Activated CD8-positive, alpha-beta memory T cell treated with anti-CD3 and anti-CD28 coated beads, Interleukin-2, amount 50 U/mL, for 1 hour (primary cell): ENCODE results near the gene AURKAIP1.
A peak's percentile ranks its signal among the peaks of the same experiment; 100 is the strongest.
"Not testable (repeated sequence)": the region's sequence is repeated elsewhere in the genome, so short reads cannot be mapped to it uniquely, and the experiment has no call there.

Experiments used
- DNase-seq: peaks from one replicate; pipeline ENCODE4 v3.0.0-alpha.2; 2020; ENCODE audit errors: extremely low read depth

The AURKAIP1 gene

GRCh38 chr1:1374929-1375662, at the start of gene AURKAIP1:
TSS of gene AURKAIP1 (minus strand) at chr1:1375207. CDS start at chr1:1374756, 451 bp downstream.
- DNase-seq: peak; percentile 92

GRCh38 chr1:1424707-1425106, 49.7 kb upstream of the AURKAIP1 start:
- no peak for DNase-seq

- no peak for DNase-seq
These were observed 48.2 kb upstream of the AURKAIP1 start for GRCh38 chr1:1423245-1423597.

- DNase-seq: no peak
These were observed 47.6 kb upstream of the AURKAIP1 start for GRCh38 chr1:1422465-1423244.

- no peak for DNase-seq
These were observed 47.0 kb upstream of the AURKAIP1 start for GRCh38 chr1:1421907-1422464.

- DNase-seq: no peak
These were observed 46.3 kb upstream of the AURKAIP1 start, which contains the start of gene ANKRD65 for GRCh38 chr1:1421147-1421906. TSS of gene ANKRD65 (minus strand) at chr1:1421276. CDS start at chr1:1421005, 271 bp downstream.

GRCh38 chr1:1420654-1421141, 45.7 kb upstream of the AURKAIP1 start:
- no peak for DNase-seq

GRCh38 chr1:1419813-1420653, 45.0 kb upstream of the AURKAIP1 start:
- no peak for DNase-seq

- DNase-seq: no peak
These were observed 44.4 kb upstream of the AURKAIP1 start for GRCh38 chr1:1419363-1419812.

GRCh38 chr1:1418464-1419362, 43.7 kb upstream of the AURKAIP1 start:
- DNase-seq: no peak

- not testable (repeated sequence) for DNase-seq
These were observed 42.9 kb upstream of the AURKAIP1 start for GRCh38 chr1:1417825-1418463.

- not testable (repeated sequence) for DNase-seq
These were observed 42.4 kb upstream of the AURKAIP1 start for GRCh38 chr1:1417396-1417795.

GRCh38 chr1:1415751-1416150, 40.7 kb upstream of the AURKAIP1 start:
- DNase-seq: no peak

GRCh38 chr1:1412311-1412902, 37.4 kb upstream of the AURKAIP1 start:
- not testable (repeated sequence) for DNase-seq

GRCh38 chr1:1411626-1412025, 36.6 kb upstream of the AURKAIP1 start:
- DNase-seq: no peak

GRCh38 chr1:1410238-1410637, 35.2 kb upstream of the AURKAIP1 start:
- not testable (repeated sequence) for DNase-seq

- DNase-seq: no peak
These were observed 32.8 kb upstream of the AURKAIP1 start for GRCh38 chr1:1407636-1408318.
